C4-2B (cell line): ENCODE results near the gene TREX2.

Experiments
- H3K27ac ChIP-seq: fragments of 450-650 bp; 2 replicates; pipeline ENCODE4 v1.5.1; 2017
- ZFX ChIP-seq: fragments of 450-650 bp; IDR thresholded peaks from 2 replicates; pipeline ENCODE4 v1.6.1; 2017
- TF ChIP-seq, protein P1 (sequence below): fragments of 450-650 bp; conservative IDR thresholded peaks from 2 replicates; pipeline ENCODE4 v1.5.1; 2017; ENCODE audit warnings: mild to moderate bottlenecking

Gene TREX2

DNA sequence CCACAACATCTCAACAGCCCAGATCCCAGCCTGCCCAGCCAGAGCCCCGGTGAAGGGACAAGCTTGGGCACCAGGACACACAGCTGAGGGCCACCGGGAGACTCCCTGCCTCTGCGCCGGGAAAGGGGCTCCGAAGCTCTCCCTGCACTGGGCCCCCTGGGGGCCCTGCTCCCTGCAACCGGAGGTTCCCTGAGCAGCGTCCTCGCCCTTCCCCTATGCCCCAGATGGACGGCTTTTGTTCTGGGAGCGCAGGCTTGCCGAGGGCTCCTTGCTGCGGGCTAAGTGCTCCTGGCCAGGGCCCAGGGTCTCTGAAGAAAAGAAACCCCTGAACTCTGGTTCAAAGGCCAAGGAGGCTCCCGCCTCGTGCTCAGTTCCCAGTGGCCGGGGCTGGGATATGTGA lies 35.5 kb downstream of the TREX2 start:
- no peak overlapping the region for H3K27ac ChIP-seq
- TF ChIP-seq ZFX = no peak
- TF ChIP-seq, protein P1, sequence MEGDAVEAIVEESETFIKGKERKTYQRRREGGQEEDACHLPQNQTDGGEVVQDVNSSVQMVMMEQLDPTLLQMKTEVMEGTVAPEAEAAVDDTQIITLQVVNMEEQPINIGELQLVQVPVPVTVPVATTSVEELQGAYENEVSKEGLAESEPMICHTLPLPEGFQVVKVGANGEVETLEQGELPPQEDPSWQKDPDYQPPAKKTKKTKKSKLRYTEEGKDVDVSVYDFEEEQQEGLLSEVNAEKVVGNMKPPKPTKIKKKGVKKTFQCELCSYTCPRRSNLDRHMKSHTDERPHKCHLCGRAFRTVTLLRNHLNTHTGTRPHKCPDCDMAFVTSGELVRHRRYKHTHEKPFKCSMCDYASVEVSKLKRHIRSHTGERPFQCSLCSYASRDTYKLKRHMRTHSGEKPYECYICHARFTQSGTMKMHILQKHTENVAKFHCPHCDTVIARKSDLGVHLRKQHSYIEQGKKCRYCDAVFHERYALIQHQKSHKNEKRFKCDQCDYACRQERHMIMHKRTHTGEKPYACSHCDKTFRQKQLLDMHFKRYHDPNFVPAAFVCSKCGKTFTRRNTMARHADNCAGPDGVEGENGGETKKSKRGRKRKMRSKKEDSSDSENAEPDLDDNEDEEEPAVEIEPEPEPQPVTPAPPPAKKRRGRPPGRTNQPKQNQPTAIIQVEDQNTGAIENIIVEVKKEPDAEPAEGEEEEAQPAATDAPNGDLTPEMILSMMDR = no peak

DNA sequence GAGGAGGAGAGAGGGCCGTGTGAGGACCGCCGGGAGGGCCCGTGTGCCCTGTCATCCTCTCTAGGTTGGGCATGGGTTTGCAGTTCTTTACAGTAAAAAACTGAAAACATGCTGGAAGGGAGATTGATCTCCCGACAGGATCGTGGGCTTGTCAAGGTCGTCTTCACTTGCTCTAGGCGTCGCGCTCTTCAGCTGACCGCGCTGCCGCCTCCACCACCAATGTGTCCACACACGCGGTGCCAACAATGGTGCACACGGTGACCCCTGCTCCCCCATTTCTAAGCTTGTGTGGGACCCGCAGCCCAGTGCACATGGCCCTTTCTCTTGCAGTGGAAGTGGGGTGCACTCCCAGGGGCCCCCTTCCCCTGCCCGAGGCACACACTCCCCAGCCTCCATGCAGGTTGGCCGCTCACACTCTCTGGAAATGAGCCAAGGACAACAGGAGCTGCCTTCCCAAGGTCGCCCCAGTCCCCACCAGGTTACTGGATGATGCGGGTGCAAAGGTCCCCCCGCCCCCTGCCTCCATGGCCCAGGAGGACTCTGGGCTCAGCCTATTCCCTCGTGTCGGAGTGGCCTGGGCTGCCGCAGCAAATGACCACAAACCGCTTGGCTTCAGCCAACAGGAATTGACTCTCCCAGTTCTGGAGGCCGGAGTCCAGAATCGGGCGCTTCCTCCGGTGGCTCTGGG lies 36.3 kb downstream of the TREX2 start:
- no peak overlapping the region for H3K27ac ChIP-seq
- TF ChIP-seq, protein P1 = no peak
- TF ChIP-seq ZFX = no peak

DNA sequence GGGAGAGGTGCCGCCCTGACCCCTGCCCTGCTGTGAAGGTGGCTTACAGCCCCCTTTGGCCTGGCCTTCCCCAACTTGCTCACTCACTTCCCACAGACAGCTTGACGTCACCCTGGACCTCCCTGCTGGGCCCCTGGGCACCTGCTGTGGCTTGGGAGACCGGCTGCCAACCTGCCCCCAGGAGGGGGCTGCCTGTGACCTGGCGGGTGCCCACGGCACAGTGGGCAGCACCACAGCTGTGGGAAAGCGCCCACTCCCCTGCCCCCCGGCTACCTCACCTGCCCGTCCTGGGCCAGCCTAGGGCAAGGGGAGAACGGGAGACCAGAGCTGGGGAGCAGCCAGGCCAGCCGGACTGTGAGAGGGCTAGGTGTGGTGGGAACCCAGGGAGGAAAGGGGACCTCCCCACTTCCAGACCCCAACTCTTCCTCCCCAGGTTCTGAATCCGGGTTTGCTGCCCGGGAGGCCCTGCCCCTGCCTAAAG lies 36.9 kb downstream of the TREX2 start:
- no peak for TF ChIP-seq ZFX
- TF ChIP-seq, protein P1 = no peak
- no peak overlapping the region for H3K27ac ChIP-seq

DNA sequence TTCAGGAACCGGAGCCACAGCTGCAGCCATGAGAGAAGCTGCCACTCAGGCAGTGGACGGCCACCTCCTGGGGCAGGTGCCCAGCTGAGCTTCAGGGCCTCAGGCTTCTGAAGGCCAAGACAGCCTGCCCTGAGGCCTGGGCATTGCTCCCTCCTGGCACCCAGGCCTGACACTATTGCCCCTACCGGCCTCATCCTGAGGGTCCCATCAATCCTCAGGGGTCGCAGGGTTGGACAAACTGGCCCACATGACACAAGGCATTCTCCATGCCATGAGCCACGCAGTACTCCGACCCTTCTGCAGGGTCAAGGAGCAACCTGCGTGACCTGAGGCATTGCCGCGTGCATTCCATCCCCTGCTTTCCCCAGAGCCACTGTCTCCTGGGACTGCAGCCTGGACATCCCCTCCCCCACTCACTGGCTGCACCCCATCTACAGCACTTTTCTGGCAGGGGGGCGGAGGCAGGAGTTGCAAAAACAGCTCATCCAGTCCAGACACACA lies 37.6 kb downstream of the TREX2 start:
- no peak overlapping the region for H3K27ac ChIP-seq
- no peak for TF ChIP-seq ZFX
- TF ChIP-seq, protein P1 = no peak

DNA sequence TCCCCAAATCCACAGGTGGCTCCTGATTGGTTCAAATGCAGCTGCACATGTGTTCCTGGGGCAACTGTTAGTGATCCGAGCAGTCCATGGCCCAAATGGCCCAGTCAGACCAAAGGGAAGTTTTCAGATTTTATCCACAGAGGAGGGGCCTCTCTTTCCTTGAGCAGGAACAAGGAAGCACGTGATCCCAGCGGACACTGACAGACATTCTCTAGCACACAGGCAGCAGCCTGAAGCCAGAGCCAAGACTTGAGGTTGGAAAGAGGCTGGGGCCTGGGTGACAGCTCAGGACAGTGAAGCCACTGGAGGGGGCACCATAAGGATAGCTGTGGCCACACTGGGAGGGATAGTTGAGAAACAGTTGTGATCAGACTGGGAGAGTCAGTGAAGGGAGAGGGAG lies 38.1 kb downstream of the TREX2 start:
- H3K27ac ChIP-seq = no peak overlapping the region
- TF ChIP-seq, protein P1 = no peak
- TF ChIP-seq ZFX = no peak

DNA sequence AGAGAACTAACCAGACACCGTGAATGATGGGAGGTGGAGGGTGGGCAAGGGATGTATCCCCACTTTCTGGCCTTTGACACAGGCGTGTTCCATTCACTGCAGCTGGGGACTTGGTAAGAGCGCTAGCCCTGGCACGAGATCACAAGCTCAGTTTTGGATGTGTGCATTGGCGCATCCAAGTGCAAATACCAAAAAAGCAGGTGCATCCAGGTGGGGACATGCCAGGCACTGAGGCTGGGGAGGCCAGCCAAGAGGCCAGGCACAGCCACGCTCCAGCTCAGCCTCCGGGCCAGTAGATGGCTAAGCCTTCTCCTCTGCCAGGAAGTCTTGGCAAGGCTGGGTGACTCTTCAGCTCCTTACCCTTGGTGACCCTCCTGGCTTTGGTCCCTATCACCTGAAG lies 39.0 kb downstream of the TREX2 start:
- no peak overlapping the region for H3K27ac ChIP-seq
- TF ChIP-seq ZFX = no peak
- TF ChIP-seq, protein P1 = no peak

DNA sequence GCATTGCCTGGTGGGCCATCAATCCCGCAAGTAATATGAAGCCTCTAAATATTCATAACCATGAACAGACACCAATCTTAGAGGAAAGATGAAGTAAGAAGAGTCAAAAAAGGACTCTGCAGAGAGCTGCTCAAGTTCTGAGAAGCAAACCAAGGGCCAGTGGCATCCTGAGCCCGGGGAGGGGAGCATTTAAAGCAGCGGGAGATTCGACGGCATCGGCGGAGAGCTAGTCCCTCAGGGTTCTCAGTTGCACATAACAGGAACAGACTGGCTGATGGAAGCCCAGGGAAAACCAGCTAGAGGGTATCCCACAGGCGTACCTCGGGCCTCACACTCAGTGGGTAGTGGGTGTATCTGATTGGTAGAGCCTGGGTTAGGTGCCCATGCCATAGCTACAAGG lies 39.8 kb downstream of the TREX2 start:
- no peak for TF ChIP-seq ZFX
- TF ChIP-seq, protein P1 = no peak
- H3K27ac ChIP-seq = no peak overlapping the region
